ENCODE data around the gene KANK3.
"Not testable (repeated sequence)": the region's sequence is repeated elsewhere in the genome, so short reads cannot be mapped to it uniquely, and the experiment has no call there.

- TF ChIP-seq CTCF (IDR thresholded peaks at IDR 0.05); BCL3 (IDR thresholded peaks at IDR 0.05); POLR2A (IDR thresholded peaks at IDR 0.05; ENCODE audit: low read length); MAX (IDR thresholded peaks at IDR 0.05); ESRRA (IDR thresholded peaks at IDR 0.05; ENCODE audit: borderline replicate concordance, low read length); RARB (CRISPR knock-in tag; IDR thresholded peaks at IDR 0.05); MAZ (IDR thresholded peaks at IDR 0.05; ENCODE audit: borderline replicate concordance, low read depth, low read length); CHD2 (IDR thresholded peaks at IDR 0.05; ENCODE audit: low read length, partially characterized antibody); RAD21 (conservative IDR thresholded peaks at IDR 0.05 in 1 of 2, IDR thresholded peaks at IDR 0.05 in 1 of 2); ELK1 (IDR thresholded peaks at IDR 0.05; ENCODE audit: low read depth, low read length); EP300 (IDR thresholded peaks at IDR 0.05): not testable (repeated sequence)
Observed at GRCh38 chr19:8349629-8350372, 6.7 kb upstream of the KANK3 start.
